ENCODE measurements around the gene HIP1.
A peak's percentile ranks its signal among the peaks of the same experiment; 100 is the strongest.
"Not testable (repeated sequence)": the region's sequence is repeated elsewhere in the genome, so short reads cannot be mapped to it uniquely, and the experiment has no call there.

Gene HIP1

GRCh38 chr7:75571209-75571608, 167.5 kb downstream of the HIP1 start:
- Histone ChIP-seq H3K4me2 (ENCODE audit: low read length) (no peak overlapping the region), H3K36me3 (ENCODE audit: insufficient read depth, low read length) (peaks cover 59% of the 10 kb centered on the region), H3K27me3 (ENCODE audit: control insufficient read depth, insufficient read depth, low read length) (no peaks in the 10 kb centered on the region), H3K4me1 (ENCODE audit: control insufficient read depth, insufficient read depth, low read length) (peaks cover 5% of the 10 kb centered on the region), H3K9me3 (replicated peaks; ENCODE audit: low read length) (no peaks in the 10 kb centered on the region), H3K9ac (ENCODE audit: low read depth, low read length) (no peak overlapping the region), H3K4me3 (ENCODE audit: low read length) (no peak overlapping the region)

GRCh38 chr7:75569629-75570282, 169.0 kb downstream of the HIP1 start:
- not testable (repeated sequence) for H3K27me3 ChIP-seq (ENCODE audit: control insufficient read depth, insufficient read depth, low read length); H3K9ac ChIP-seq (ENCODE audit: low read depth, low read length); H3K4me2 ChIP-seq (ENCODE audit: low read length); H3K9me3 ChIP-seq (replicated peaks; ENCODE audit: low read length); H3K4me3 ChIP-seq (ENCODE audit: low read length)
- Histone ChIP-seq H3K36me3 (ENCODE audit: insufficient read depth, low read length) (peaks cover 59% of the 10 kb centered on the region), H3K4me1 (ENCODE audit: control insufficient read depth, insufficient read depth, low read length) (peaks cover 19% of the 10 kb centered on the region)

GRCh38 chr7:75567948-75568595, 170.7 kb downstream of the HIP1 start:
- Histone ChIP-seq H3K9me3 (replicated peaks; ENCODE audit: low read length) (no peaks in the 10 kb centered on the region), H3K4me3 (ENCODE audit: low read length) (no peak overlapping the region), H3K4me2 (ENCODE audit: low read length) (no peak overlapping the region), H3K9ac (ENCODE audit: low read depth, low read length) (no peak overlapping the region), H3K36me3 (ENCODE audit: insufficient read depth, low read length) (peaks cover 65% of the 10 kb centered on the region), H3K27me3 (ENCODE audit: control insufficient read depth, insufficient read depth, low read length) (no peaks in the 10 kb centered on the region), H3K4me1 (ENCODE audit: control insufficient read depth, insufficient read depth, low read length) (peaks cover 22% of the 10 kb centered on the region)

- H3K9ac ChIP-seq (ENCODE audit: low read depth, low read length) = peak overlapping the region; percentile 22
These were observed 173.5 kb downstream of the HIP1 start for GRCh38 chr7:75565132-75565837.

GRCh38 chr7:75563171-75563570, 175.6 kb downstream of the HIP1 start:
- Histone ChIP-seq H3K27me3 (ENCODE audit: control insufficient read depth, insufficient read depth, low read length) (no peaks in the 10 kb centered on the region), H3K4me2 (ENCODE audit: low read length) (no peak overlapping the region), H3K36me3 (ENCODE audit: insufficient read depth, low read length) (peaks cover 78% of the 10 kb centered on the region), H3K9me3 (replicated peaks; ENCODE audit: low read length) (no peaks in the 10 kb centered on the region), H3K4me1 (ENCODE audit: control insufficient read depth, insufficient read depth, low read length) (peaks cover 22% of the 10 kb centered on the region), H3K4me3 (ENCODE audit: low read length) (no peak overlapping the region), H3K9ac (ENCODE audit: low read depth, low read length) (no peak overlapping the region)

More at GRCh38 chr7:75565132-75565837, 173.5 kb downstream of the HIP1 start:
- Histone ChIP-seq H3K9me3 (replicated peaks; ENCODE audit: low read length) (no peaks in the 10 kb centered on the region), H3K36me3 (ENCODE audit: insufficient read depth, low read length) (peaks cover 77% of the 10 kb centered on the region), H3K4me1 (ENCODE audit: control insufficient read depth, insufficient read depth, low read length) (peaks cover 22% of the 10 kb centered on the region), H3K4me2 (ENCODE audit: low read length) (peak overlapping the region; percentile 40), H3K4me3 (ENCODE audit: low read length) (no peak overlapping the region), H3K27me3 (ENCODE audit: control insufficient read depth, insufficient read depth, low read length) (no peaks in the 10 kb centered on the region)

- H3K4me3 ChIP-seq (ENCODE audit: low read length) = no peak overlapping the region
- H3K4me2 ChIP-seq (ENCODE audit: low read length) = no peak overlapping the region
- H3K9ac ChIP-seq (ENCODE audit: low read depth, low read length) = no peak overlapping the region
- H3K9me3 ChIP-seq (replicated peaks; ENCODE audit: low read length) = no peaks in the 10 kb centered on the region
- H3K4me1 ChIP-seq (ENCODE audit: control insufficient read depth, insufficient read depth, low read length) = peaks cover 5% of the 10 kb centered on the region
- H3K36me3 ChIP-seq (ENCODE audit: insufficient read depth, low read length) = peaks cover 84% of the 10 kb centered on the region
- no peaks in the 10 kb centered on the region for H3K27me3 ChIP-seq (ENCODE audit: control insufficient read depth, insufficient read depth, low read length)
These were observed 178.8 kb downstream of the HIP1 start for GRCh38 chr7:75559976-75560365.

- Histone ChIP-seq H3K36me3 (ENCODE audit: insufficient read depth, low read length) (peaks cover 85% of the 10 kb centered on the region), H3K9ac (ENCODE audit: low read depth, low read length) (no peak overlapping the region), H3K4me1 (ENCODE audit: control insufficient read depth, insufficient read depth, low read length) (no peaks in the 10 kb centered on the region), H3K4me3 (ENCODE audit: low read length) (no peak overlapping the region), H3K9me3 (replicated peaks; ENCODE audit: low read length) (no peaks in the 10 kb centered on the region), H3K27me3 (ENCODE audit: control insufficient read depth, insufficient read depth, low read length) (no peaks in the 10 kb centered on the region), H3K4me2 (ENCODE audit: low read length) (no peak overlapping the region)
These were observed 179.3 kb downstream of the HIP1 start for GRCh38 chr7:75559355-75559975.

- H3K9ac ChIP-seq (ENCODE audit: low read depth, low read length); H3K4me2 ChIP-seq (ENCODE audit: low read length); H3K4me1 ChIP-seq (ENCODE audit: control insufficient read depth, insufficient read depth, low read length); H3K9me3 ChIP-seq (replicated peaks; ENCODE audit: low read length); H3K4me3 ChIP-seq (ENCODE audit: low read length); H3K27me3 ChIP-seq (ENCODE audit: control insufficient read depth, insufficient read depth, low read length): not testable (repeated sequence)
- H3K36me3 ChIP-seq (ENCODE audit: insufficient read depth, low read length) = peaks cover 78% of the 10 kb centered on the region
These were observed 181.9 kb downstream of the HIP1 start for GRCh38 chr7:75556835-75557234.

GRCh38 chr7:75555736-75556135, 183.0 kb downstream of the HIP1 start:
- H3K4me2 ChIP-seq (ENCODE audit: low read length) = no peak overlapping the region
- no peaks in the 10 kb centered on the region for H3K27me3 ChIP-seq (ENCODE audit: control insufficient read depth, insufficient read depth, low read length)
- no peak overlapping the region for H3K4me3 ChIP-seq (ENCODE audit: low read length)
- H3K9ac ChIP-seq (ENCODE audit: low read depth, low read length) = no peak overlapping the region
- no peaks in the 10 kb centered on the region for H3K4me1 ChIP-seq (ENCODE audit: control insufficient read depth, insufficient read depth, low read length)
- H3K36me3 ChIP-seq (ENCODE audit: insufficient read depth, low read length) = peaks cover 74% of the 10 kb centered on the region
- no peaks in the 10 kb centered on the region for H3K9me3 ChIP-seq (replicated peaks; ENCODE audit: low read length)

- Histone ChIP-seq H3K4me1 (ENCODE audit: control insufficient read depth, insufficient read depth, low read length) (no peaks in the 10 kb centered on the region), H3K9ac (ENCODE audit: low read depth, low read length) (no peak overlapping the region), H3K36me3 (ENCODE audit: insufficient read depth, low read length) (peaks cover 54% of the 10 kb centered on the region), H3K9me3 (replicated peaks; ENCODE audit: low read length) (no peaks in the 10 kb centered on the region), H3K4me3 (ENCODE audit: low read length) (no peak overlapping the region), H3K27me3 (ENCODE audit: control insufficient read depth, insufficient read depth, low read length) (no peaks in the 10 kb centered on the region), H3K4me2 (ENCODE audit: low read length) (no peak overlapping the region)
These were observed 192.3 kb downstream of the HIP1 start for GRCh38 chr7:75546237-75547015.

GRCh38 chr7:75537731-75538130, 201.0 kb downstream of the HIP1 start:
- H3K36me3 ChIP-seq (ENCODE audit: insufficient read depth, low read length) = peaks cover 52% of the 10 kb centered on the region

More at GRCh38 chr7:75537731-75538130, 201.0 kb downstream of the HIP1 start:
- Histone ChIP-seq H3K9ac (ENCODE audit: low read depth, low read length) (no peak overlapping the region), H3K4me2 (ENCODE audit: low read length) (no peak overlapping the region), H3K4me3 (ENCODE audit: low read length) (no peak overlapping the region), H3K4me1 (ENCODE audit: control insufficient read depth, insufficient read depth, low read length) (peaks cover 11% of the 10 kb centered on the region), H3K9me3 (replicated peaks; ENCODE audit: low read length) (no peaks in the 10 kb centered on the region), H3K27me3 (ENCODE audit: control insufficient read depth, insufficient read depth, low read length) (no peaks in the 10 kb centered on the region)
